GM10248 (cell line): ENCODE measurements around the gene ALDH3B2.

Source experiments
- CTCF ChIA-PET: fragments of 300-600 bp; sonication (Branson Sonifier 250); formaldehyde crosslinking; extraction: SDS; loops from one replicate; lab custom pipeline; 2021; ENCODE audit warnings: antibody characterized with exemption; lab: Yijun Ruan, JAX
- POLR2A ChIA-PET: fragments of 350-650 bp; sonication (Branson Sonifier 250); formaldehyde crosslinking; extraction: SDS; loops from one replicate; lab custom pipeline; 2020; ENCODE audit warnings: antibody characterized with exemption; lab: Yijun Ruan, JAX
- DNase-seq: peaks from one replicate; pipeline ENCODE4 v3.0.0; 2012; ENCODE audit errors: extremely low spot score
- TF ChIP-seq, protein P1 (sequence below): IDR thresholded peaks from 2 replicates; pipeline ENCODE4 v1.5.1; 2012; ENCODE audit warnings: mild to moderate bottlenecking, low read depth; ENCODE audit errors: extremely low read depth, missing control alignments, control extremely low read depth

Gene ALDH3B2

DNA sequence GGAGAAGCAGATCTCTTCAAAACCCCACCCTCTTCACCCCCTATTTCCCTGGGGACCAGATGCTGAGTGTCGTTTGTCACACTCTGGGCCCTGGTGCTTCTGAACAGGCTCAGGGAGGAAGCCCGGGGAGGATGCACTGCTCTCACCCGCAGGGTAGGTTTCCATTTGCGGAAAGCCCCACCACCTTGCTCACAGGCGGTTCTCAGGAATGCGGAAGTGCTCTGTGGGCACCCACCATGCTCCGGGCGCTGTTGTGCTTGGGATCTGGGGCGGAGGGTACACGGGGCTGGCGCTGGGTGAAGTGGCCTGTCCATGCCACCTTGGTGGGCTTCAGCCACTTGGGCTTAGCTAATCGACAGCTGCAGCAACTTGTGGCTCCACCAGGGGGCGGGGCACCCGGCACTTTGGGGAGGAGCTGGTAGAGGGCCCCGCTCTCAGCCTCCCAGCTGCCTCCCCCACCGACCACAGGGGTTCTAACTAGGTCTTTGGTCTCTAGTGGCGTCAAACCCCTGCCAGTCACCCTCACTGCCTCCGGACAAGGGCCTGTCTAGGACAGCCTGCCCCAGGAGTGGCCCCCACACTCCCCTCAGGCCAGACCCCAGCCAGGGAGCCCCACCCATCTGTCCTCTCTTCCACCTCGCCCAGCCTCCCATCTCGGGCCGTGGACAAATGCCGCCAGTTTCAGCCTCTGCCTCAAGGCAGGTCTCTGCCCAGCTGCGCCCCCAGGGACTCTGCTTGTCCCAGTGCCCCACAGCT is 60.3 kb downstream of the ALDH3B2 start:
- peak; percentile 87 for DNase-seq
- CTCF ChIA-PET, result interaction anchor here (0.7 to 3.5 kb wide), 24 partner anchors 8 to 291 kb away, joined by 3 to 64 read pairs (median 4); partner anchors contain the start of genes GSTP1, NUDT8, POLD4 and PPP1CA
- TF ChIP-seq, protein P1, sequence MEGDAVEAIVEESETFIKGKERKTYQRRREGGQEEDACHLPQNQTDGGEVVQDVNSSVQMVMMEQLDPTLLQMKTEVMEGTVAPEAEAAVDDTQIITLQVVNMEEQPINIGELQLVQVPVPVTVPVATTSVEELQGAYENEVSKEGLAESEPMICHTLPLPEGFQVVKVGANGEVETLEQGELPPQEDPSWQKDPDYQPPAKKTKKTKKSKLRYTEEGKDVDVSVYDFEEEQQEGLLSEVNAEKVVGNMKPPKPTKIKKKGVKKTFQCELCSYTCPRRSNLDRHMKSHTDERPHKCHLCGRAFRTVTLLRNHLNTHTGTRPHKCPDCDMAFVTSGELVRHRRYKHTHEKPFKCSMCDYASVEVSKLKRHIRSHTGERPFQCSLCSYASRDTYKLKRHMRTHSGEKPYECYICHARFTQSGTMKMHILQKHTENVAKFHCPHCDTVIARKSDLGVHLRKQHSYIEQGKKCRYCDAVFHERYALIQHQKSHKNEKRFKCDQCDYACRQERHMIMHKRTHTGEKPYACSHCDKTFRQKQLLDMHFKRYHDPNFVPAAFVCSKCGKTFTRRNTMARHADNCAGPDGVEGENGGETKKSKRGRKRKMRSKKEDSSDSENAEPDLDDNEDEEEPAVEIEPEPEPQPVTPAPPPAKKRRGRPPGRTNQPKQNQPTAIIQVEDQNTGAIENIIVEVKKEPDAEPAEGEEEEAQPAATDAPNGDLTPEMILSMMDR, result peak; percentile 40
- POLR2A ChIA-PET, result interaction anchor here (1.4 kb wide), 2 partner anchors 16 to 29 kb away, joined by 5 to 6 read pairs; partner anchors contain the start of gene NUDT8

DNA sequence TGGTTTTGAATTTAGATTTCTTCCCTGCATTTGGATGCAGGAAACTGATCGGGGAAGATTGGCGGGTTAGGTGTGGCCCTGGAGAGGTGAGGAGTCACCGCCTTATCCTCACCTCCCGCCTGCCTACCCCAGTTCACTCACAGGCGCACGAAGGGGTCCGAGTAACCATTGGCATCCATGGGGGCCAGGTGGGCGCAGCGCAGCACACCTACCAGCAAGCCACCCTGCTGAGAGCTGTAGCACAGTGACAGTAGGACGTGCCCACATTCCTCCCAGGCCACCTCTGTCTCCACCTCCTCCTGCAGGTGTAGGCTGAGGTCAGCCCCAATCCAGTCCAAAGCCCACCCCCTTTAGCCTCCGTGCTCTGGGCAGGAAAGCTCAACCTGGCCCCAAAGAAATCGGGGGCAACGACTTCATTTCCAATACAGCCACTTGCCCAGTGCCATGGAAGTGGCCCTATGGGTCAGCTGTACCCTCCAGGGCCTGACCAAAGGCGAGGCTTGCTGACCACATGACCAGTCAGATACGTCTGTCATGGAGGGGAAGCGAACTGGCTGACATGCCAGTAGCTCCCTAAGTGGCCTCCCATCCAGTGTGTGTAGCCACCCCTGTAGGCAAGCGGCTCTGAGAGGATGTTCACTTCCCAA is 61.0 kb downstream of the ALDH3B2 start:
- ChIA-PET POLR2A (interaction anchor here (1.4 kb wide), 2 partner anchors 16 to 28 kb away, joined by 5 to 6 read pairs; partner anchors contain the start of gene NUDT8), CTCF (interaction anchor here (1.1 to 3.5 kb wide), 18 partner anchors 8 to 268 kb away, joined by 3 to 64 read pairs (median 5); partner anchors contain the start of genes GSTP1 and NUDT8)
- no peak for DNase-seq
- TF ChIP-seq, protein P1, result no peak

DNA sequence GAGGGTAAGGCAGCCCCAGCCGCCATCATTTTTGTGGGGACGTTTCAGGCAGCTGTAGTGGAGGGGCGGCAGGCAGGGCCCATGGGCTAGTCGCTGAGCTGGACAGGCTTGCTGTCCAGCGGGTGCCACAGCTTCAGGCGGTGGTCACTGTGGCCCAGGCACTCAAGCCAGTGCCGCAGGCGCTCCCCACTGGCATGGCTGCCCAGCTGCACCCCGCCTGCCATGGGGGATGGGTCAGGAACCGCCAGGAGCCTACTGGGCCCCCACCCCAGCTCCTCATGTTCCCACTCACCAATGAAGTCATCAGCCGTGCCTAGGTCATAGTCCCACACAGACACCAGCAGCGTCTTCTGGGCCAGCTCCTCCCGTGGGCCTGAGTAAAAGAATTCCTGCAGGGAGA is 61.7 kb downstream of the ALDH3B2 start:
- POLR2A ChIA-PET, result interaction anchor here (1.4 kb wide), 1 partner anchor 28 kb away, joined by 5 read pairs; no protein-coding TSS in a partner anchor
- CTCF ChIA-PET, result interaction anchor here (1.3 to 3.5 kb wide), 4 partner anchors 15 to 36 kb away, joined by 3 to 64 read pairs (median 12); partner anchors contain the start of genes GSTP1 and NUDT8
- TF ChIP-seq, protein P1, result no peak
- DNase-seq, result no peak
